Activated T-helper 9 cell treated with anti-CD3 and anti-CD28 coated beads, Interleukin-2, amount 50 U/mL, for 16 hours (primary cell): ENCODE data around the gene DOCK9.

Experiments
- DNase-seq: peaks from one replicate; pipeline ENCODE4 v3.0.0-alpha.2; 2020; ENCODE audit warnings: low read depth

The DOCK9 gene

GRCh38 chr13:98945863-98946605, 31.8 kb downstream of the DOCK9 start:
- no peak for DNase-seq

- no peak for DNase-seq
Measured at GRCh38 chr13:98944336-98944735, 33.5 kb downstream of the DOCK9 start.

- DNase-seq, result no peak
Measured at GRCh38 chr13:98942997-98943396, 34.9 kb downstream of the DOCK9 start.

GRCh38 chr13:98942485-98942884, 35.4 kb downstream of the DOCK9 start:
- DNase-seq, result no peak

- DNase-seq, result no peak
Measured at GRCh38 chr13:98941536-98941935, 36.3 kb downstream of the DOCK9 start.

GRCh38 chr13:98941126-98941525, 36.7 kb downstream of the DOCK9 start:
- no peak for DNase-seq

GRCh38 chr13:98940325-98941001, 37.4 kb downstream of the DOCK9 start:
- DNase-seq, result no peak

- DNase-seq, result no peak
Measured at GRCh38 chr13:98939660-98940191, 38.1 kb downstream of the DOCK9 start.

GRCh38 chr13:98938801-98939200, 39.1 kb downstream of the DOCK9 start:
- no peak for DNase-seq

- no peak for DNase-seq
Measured at GRCh38 chr13:98937911-98938381, 39.9 kb downstream of the DOCK9 start.

- no peak for DNase-seq
Measured at GRCh38 chr13:98934243-98934642, 43.6 kb downstream of the DOCK9 start.

- DNase-seq, result no peak
Measured at GRCh38 chr13:98930151-98930591, 47.7 kb downstream of the DOCK9 start.

GRCh38 chr13:98927951-98928927, 49.6 kb downstream of the DOCK9 start:
- DNase-seq, result no peak

- DNase-seq, result no peak
Measured at GRCh38 chr13:98925949-98926348, 51.9 kb downstream of the DOCK9 start.

- DNase-seq, result no peak
Measured at GRCh38 chr13:98923641-98924397, 54.0 kb downstream of the DOCK9 start.

- no peak for DNase-seq
Measured at GRCh38 chr13:98922306-98922705, 55.6 kb downstream of the DOCK9 start.

GRCh38 chr13:98921786-98922185, 56.1 kb downstream of the DOCK9 start:
- DNase-seq, result no peak

- DNase-seq, result no peak
Measured at GRCh38 chr13:98921015-98921580, 56.8 kb downstream of the DOCK9 start.

GRCh38 chr13:98919566-98919965, 58.3 kb downstream of the DOCK9 start:
- DNase-seq, result no peak

GRCh38 chr13:98918771-98919170, 59.1 kb downstream of the DOCK9 start:
- DNase-seq, result no peak

GRCh38 chr13:98917116-98917515, 60.7 kb downstream of the DOCK9 start:
- no peak for DNase-seq
